Dendritic cell treated with granulocyte-macrophage colony-stimulating factor and Interleukin-4, amounts not matched to agents 40 ng/mL and 50 ng/mL, for 4 days (primary cell): ENCODE measurements around the gene ATP8B3.

Experiments
- H3K27ac Mint-ChIP-seq: one replicate; pipeline ENCODE4 v1.8.0; 2022; ENCODE audit warnings: mild to moderate bottlenecking, mixed read lengths
- H3K27me3 Mint-ChIP-seq: one replicate; pipeline ENCODE4 v1.8.0; 2022; ENCODE audit warnings: mild to moderate bottlenecking, mixed read lengths
- H3K36me3 Mint-ChIP-seq: one replicate; pipeline ENCODE4 v1.8.0; 2022; ENCODE audit warnings: low read depth, mixed read lengths
- H3K4me1 Mint-ChIP-seq: one replicate; pipeline ENCODE4 v1.8.0; 2022; ENCODE audit warnings: low read depth, mixed read lengths
- H3K4me3 Mint-ChIP-seq: one replicate; pipeline ENCODE4 v1.8.0; 2022; ENCODE audit warnings: mild to moderate bottlenecking, moderate library complexity, mixed read lengths
- H3K9me3 Mint-ChIP-seq: one replicate; pipeline ENCODE4 v1.8.0; 2022; ENCODE audit warnings: mixed read lengths
- intact Hi-C: fragments of 100-400 bp; cut with micrococcal nuclease; formaldehyde crosslinking; loops from one replicate; pipeline ENCODE4 v1.15.0; 2022

ATP8B3 gene

GRCh38 chr19:1847348-1847683 lies 35.2 kb upstream of the ATP8B3 start:
- Mint-ChIP-seq H3K4me3 (peak overlapping the region; percentile 80), H3K36me3 (peaks cover 76% of the 10 kb centered on the region), H3K27me3 (peaks cover 4% of the 10 kb centered on the region), H3K9me3 (no peaks in the 10 kb centered on the region), H3K4me1 (peaks cover 72% of the 10 kb centered on the region), H3K27ac (peak overlapping the region; percentile 93)
- intact Hi-C loops = no loop called here

- H3K36me3 Mint-ChIP-seq = peaks cover 83% of the 10 kb centered on the region
- peak overlapping the region; percentile 93 for H3K27ac Mint-ChIP-seq
- peak overlapping the region; percentile 80 for H3K4me3 Mint-ChIP-seq
- H3K9me3 Mint-ChIP-seq = no peaks in the 10 kb centered on the region
- H3K4me1 Mint-ChIP-seq = peaks cover 74% of the 10 kb centered on the region
- intact Hi-C loops = no loop called here
- H3K27me3 Mint-ChIP-seq = no peaks in the 10 kb centered on the region
Measured at GRCh38 chr19:1846517-1847204, 34.6 kb upstream of the ATP8B3 start.

- peaks cover 77% of the 10 kb centered on the region for H3K4me1 Mint-ChIP-seq
- intact Hi-C loops = no loop called here
- H3K9me3 Mint-ChIP-seq = no peaks in the 10 kb centered on the region
- H3K36me3 Mint-ChIP-seq = peaks cover 82% of the 10 kb centered on the region
- no peaks in the 10 kb centered on the region for H3K27me3 Mint-ChIP-seq
- peak overlapping the region; percentile 30 for H3K27ac Mint-ChIP-seq
- H3K4me3 Mint-ChIP-seq = no peak overlapping the region
Measured at GRCh38 chr19:1845642-1846041, 33.6 kb upstream of the ATP8B3 start.

GRCh38 chr19:1845125-1845515 lies 33.0 kb upstream of the ATP8B3 start:
- Mint-ChIP-seq H3K9me3 (no peaks in the 10 kb centered on the region), H3K4me3 (no peak overlapping the region), H3K27ac (peak overlapping the region; percentile 40), H3K36me3 (peaks cover 77% of the 10 kb centered on the region), H3K4me1 (peaks cover 78% of the 10 kb centered on the region), H3K27me3 (no peaks in the 10 kb centered on the region)
- intact Hi-C loops = no loop called here

GRCh38 chr19:1844513-1845124 lies 32.5 kb upstream of the ATP8B3 start:
- no peak overlapping the region for H3K4me3 Mint-ChIP-seq
- H3K36me3 Mint-ChIP-seq = peaks cover 77% of the 10 kb centered on the region
- intact Hi-C loops = no loop called here
- H3K27ac Mint-ChIP-seq = peak overlapping the region; percentile 56
- no peaks in the 10 kb centered on the region for H3K27me3 Mint-ChIP-seq
- H3K9me3 Mint-ChIP-seq = no peaks in the 10 kb centered on the region
- peaks cover 79% of the 10 kb centered on the region for H3K4me1 Mint-ChIP-seq

- Mint-ChIP-seq H3K4me1 (peaks cover 84% of the 10 kb centered on the region), H3K36me3 (peaks cover 82% of the 10 kb centered on the region), H3K27me3 (no peaks in the 10 kb centered on the region), H3K9me3 (no peaks in the 10 kb centered on the region), H3K27ac (peak overlapping the region; percentile 56), H3K4me3 (no peak overlapping the region)
- intact Hi-C loops = no loop called here
Measured at GRCh38 chr19:1843646-1844394, 31.7 kb upstream of the ATP8B3 start.

GRCh38 chr19:1843116-1843515 lies 31.0 kb upstream of the ATP8B3 start:
- Mint-ChIP-seq H3K27ac (no peak overlapping the region), H3K36me3 (peaks cover 83% of the 10 kb centered on the region), H3K4me1 (peaks cover 84% of the 10 kb centered on the region), H3K9me3 (no peaks in the 10 kb centered on the region), H3K27me3 (no peaks in the 10 kb centered on the region), H3K4me3 (no peak overlapping the region)
- intact Hi-C loops = no loop called here

- Mint-ChIP-seq H3K4me1 (peaks cover 83% of the 10 kb centered on the region), H3K9me3 (no peaks in the 10 kb centered on the region), H3K27me3 (no peaks in the 10 kb centered on the region), H3K36me3 (peaks cover 83% of the 10 kb centered on the region), H3K27ac (peak overlapping the region; percentile 68), H3K4me3 (peak overlapping the region; percentile 44)
- intact Hi-C loops = no loop called here
Measured at GRCh38 chr19:1841209-1841924, 29.3 kb upstream of the ATP8B3 start.

GRCh38 chr19:1840541-1841115 lies 28.6 kb upstream of the ATP8B3 start:
- Mint-ChIP-seq H3K9me3 (no peaks in the 10 kb centered on the region), H3K4me3 (peak overlapping the region; percentile 44), H3K27me3 (no peaks in the 10 kb centered on the region), H3K36me3 (peaks cover 82% of the 10 kb centered on the region), H3K27ac (peak overlapping the region; percentile 68), H3K4me1 (peaks cover 83% of the 10 kb centered on the region)
- intact Hi-C loops = no loop called here

GRCh38 chr19:1839658-1840540 lies 27.8 kb upstream of the ATP8B3 start:
- peaks cover 78% of the 10 kb centered on the region for H3K36me3 Mint-ChIP-seq
- peak overlapping the region; percentile 68 for H3K27ac Mint-ChIP-seq
- intact Hi-C loops = no loop called here
- H3K9me3 Mint-ChIP-seq = no peaks in the 10 kb centered on the region
- peak overlapping the region; percentile 44 for H3K4me3 Mint-ChIP-seq
- peaks cover 76% of the 10 kb centered on the region for H3K4me1 Mint-ChIP-seq
- H3K27me3 Mint-ChIP-seq = no peaks in the 10 kb centered on the region

- peaks cover 80% of the 10 kb centered on the region for H3K36me3 Mint-ChIP-seq
Measured at GRCh38 chr19:1837625-1838105, 25.6 kb upstream of the ATP8B3 start.

GRCh38 chr19:1837222-1837565 lies 25.1 kb upstream of the ATP8B3 start:
- H3K36me3 Mint-ChIP-seq = peaks cover 80% of the 10 kb centered on the region
- H3K9me3 Mint-ChIP-seq = no peaks in the 10 kb centered on the region
- no peak overlapping the region for H3K4me3 Mint-ChIP-seq
- H3K4me1 Mint-ChIP-seq = peaks cover 51% of the 10 kb centered on the region
- intact Hi-C loops = no loop called here
- H3K27me3 Mint-ChIP-seq = no peaks in the 10 kb centered on the region
- no peak overlapping the region for H3K27ac Mint-ChIP-seq

More at GRCh38 chr19:1837625-1838105, 25.6 kb upstream of the ATP8B3 start:
- Mint-ChIP-seq H3K4me1 (peaks cover 56% of the 10 kb centered on the region), H3K9me3 (no peaks in the 10 kb centered on the region), H3K4me3 (no peak overlapping the region), H3K27ac (no peak overlapping the region), H3K27me3 (no peaks in the 10 kb centered on the region)
- intact Hi-C loops = no loop called here
